Stimulated activated naive CD8-positive, alpha-beta T cell treated with anti-CD3 and anti-CD28 coated beads, Interleukin-15, Interleukin-2, amounts not matched to agents 100 ng/mL and 50 ng/mL, for 24 hours (primary cell): ENCODE results near the gene SETD3.

Source experiments
- H3K27ac Mint-ChIP-seq: one replicate; pipeline ENCODE4 v1.8.0; 2021; ENCODE audit warnings: mild to moderate bottlenecking, mixed read lengths
- H3K27me3 Mint-ChIP-seq: one replicate; pipeline ENCODE4 v1.8.0; 2021; ENCODE audit warnings: mixed read lengths
- H3K36me3 Mint-ChIP-seq: one replicate; pipeline ENCODE4 v1.8.0; 2021; ENCODE audit warnings: low read depth, mixed read lengths
- H3K4me1 Mint-ChIP-seq: one replicate; pipeline ENCODE4 v1.8.0; 2021; ENCODE audit warnings: low read depth, mixed read lengths
- H3K4me3 Mint-ChIP-seq: one replicate; pipeline ENCODE4 v1.8.0; 2021; ENCODE audit warnings: mild to moderate bottlenecking, mixed read lengths
- H3K9me3 Mint-ChIP-seq: one replicate; pipeline ENCODE4 v1.8.0; 2021; ENCODE audit warnings: mixed read lengths

The SETD3 gene

GRCh38 chr14:99380991-99381687 is 99.5 kb downstream of the SETD3 start:
- Mint-ChIP-seq H3K4me1 (peaks cover 7% of the 10 kb centered on the region), H3K4me3 (no peak overlapping the region), H3K27ac (no peak overlapping the region), H3K36me3 (no peaks in the 10 kb centered on the region), H3K9me3 (no peaks in the 10 kb centered on the region), H3K27me3 (peaks cover 32% of the 10 kb centered on the region)

- Mint-ChIP-seq H3K4me1 (peaks cover 7% of the 10 kb centered on the region), H3K27ac (no peak overlapping the region), H3K36me3 (no peaks in the 10 kb centered on the region), H3K4me3 (no peak overlapping the region), H3K27me3 (peaks cover 36% of the 10 kb centered on the region), H3K9me3 (no peaks in the 10 kb centered on the region)
These were observed 100.3 kb downstream of the SETD3 start for GRCh38 chr14:99380402-99380801.

GRCh38 chr14:99378782-99379214 is 101.9 kb downstream of the SETD3 start:
- H3K4me1 Mint-ChIP-seq, result peaks cover 7% of the 10 kb centered on the region
- no peaks in the 10 kb centered on the region for H3K9me3 Mint-ChIP-seq
- no peak overlapping the region for H3K4me3 Mint-ChIP-seq
- H3K27ac Mint-ChIP-seq, result no peak overlapping the region
- peaks cover 34% of the 10 kb centered on the region for H3K27me3 Mint-ChIP-seq
- H3K36me3 Mint-ChIP-seq, result no peaks in the 10 kb centered on the region

- H3K36me3 Mint-ChIP-seq, result no peaks in the 10 kb centered on the region
- H3K27me3 Mint-ChIP-seq, result peaks cover 36% of the 10 kb centered on the region
- no peaks in the 10 kb centered on the region for H3K9me3 Mint-ChIP-seq
- H3K4me3 Mint-ChIP-seq, result no peak overlapping the region
- no peak overlapping the region for H3K27ac Mint-ChIP-seq
- peaks cover 7% of the 10 kb centered on the region for H3K4me1 Mint-ChIP-seq
These were observed 102.7 kb downstream of the SETD3 start for GRCh38 chr14:99377951-99378350.

GRCh38 chr14:99374964-99375363 is 105.7 kb downstream of the SETD3 start:
- Mint-ChIP-seq H3K9me3 (no peaks in the 10 kb centered on the region), H3K27me3 (peaks cover 24% of the 10 kb centered on the region), H3K36me3 (no peaks in the 10 kb centered on the region), H3K27ac (no peak overlapping the region), H3K4me1 (no peaks in the 10 kb centered on the region), H3K4me3 (no peak overlapping the region)

- Mint-ChIP-seq H3K27me3 (no peaks in the 10 kb centered on the region), H3K4me1 (no peaks in the 10 kb centered on the region), H3K4me3 (no peak overlapping the region), H3K27ac (no peak overlapping the region), H3K36me3 (no peaks in the 10 kb centered on the region), H3K9me3 (no peaks in the 10 kb centered on the region)
These were observed 116.9 kb downstream of the SETD3 start for GRCh38 chr14:99363616-99364290.

GRCh38 chr14:99363051-99363450 is 117.6 kb downstream of the SETD3 start:
- H3K27ac Mint-ChIP-seq, result no peak overlapping the region
- H3K36me3 Mint-ChIP-seq, result no peaks in the 10 kb centered on the region
- no peaks in the 10 kb centered on the region for H3K4me1 Mint-ChIP-seq
- H3K4me3 Mint-ChIP-seq, result no peak overlapping the region
- H3K9me3 Mint-ChIP-seq, result no peaks in the 10 kb centered on the region
- no peaks in the 10 kb centered on the region for H3K27me3 Mint-ChIP-seq

- Mint-ChIP-seq H3K4me1 (no peaks in the 10 kb centered on the region), H3K4me3 (no peak overlapping the region), H3K27me3 (no peaks in the 10 kb centered on the region), H3K36me3 (no peaks in the 10 kb centered on the region), H3K9me3 (no peaks in the 10 kb centered on the region), H3K27ac (no peak overlapping the region)
These were observed 119.0 kb downstream of the SETD3 start for GRCh38 chr14:99361596-99362215.

GRCh38 chr14:99360774-99361595 is 119.7 kb downstream of the SETD3 start:
- H3K4me3 Mint-ChIP-seq, result no peak overlapping the region
- no peaks in the 10 kb centered on the region for H3K9me3 Mint-ChIP-seq
- no peaks in the 10 kb centered on the region for H3K36me3 Mint-ChIP-seq
- no peak overlapping the region for H3K27ac Mint-ChIP-seq
- H3K4me1 Mint-ChIP-seq, result no peaks in the 10 kb centered on the region
- no peaks in the 10 kb centered on the region for H3K27me3 Mint-ChIP-seq

- Mint-ChIP-seq H3K27me3 (no peaks in the 10 kb centered on the region), H3K36me3 (no peaks in the 10 kb centered on the region), H3K27ac (no peak overlapping the region), H3K9me3 (no peaks in the 10 kb centered on the region), H3K4me3 (no peak overlapping the region), H3K4me1 (no peaks in the 10 kb centered on the region)
These were observed 120.8 kb downstream of the SETD3 start for GRCh38 chr14:99359906-99360305.

- H3K4me3 Mint-ChIP-seq, result no peak overlapping the region
- no peaks in the 10 kb centered on the region for H3K9me3 Mint-ChIP-seq
- H3K27ac Mint-ChIP-seq, result no peak overlapping the region
- no peaks in the 10 kb centered on the region for H3K4me1 Mint-ChIP-seq
- H3K27me3 Mint-ChIP-seq, result no peaks in the 10 kb centered on the region
- H3K36me3 Mint-ChIP-seq, result no peaks in the 10 kb centered on the region
These were observed 122.7 kb downstream of the SETD3 start for GRCh38 chr14:99357916-99358390.

GRCh38 chr14:99357151-99357915 is 123.3 kb downstream of the SETD3 start:
- Mint-ChIP-seq H3K4me3 (no peak overlapping the region), H3K27ac (no peak overlapping the region), H3K9me3 (no peaks in the 10 kb centered on the region), H3K4me1 (no peaks in the 10 kb centered on the region), H3K36me3 (no peaks in the 10 kb centered on the region), H3K27me3 (no peaks in the 10 kb centered on the region)

- no peaks in the 10 kb centered on the region for H3K9me3 Mint-ChIP-seq
- no peaks in the 10 kb centered on the region for H3K4me1 Mint-ChIP-seq
- no peak overlapping the region for H3K27ac Mint-ChIP-seq
- H3K36me3 Mint-ChIP-seq, result no peaks in the 10 kb centered on the region
- no peaks in the 10 kb centered on the region for H3K27me3 Mint-ChIP-seq
- H3K4me3 Mint-ChIP-seq, result no peak overlapping the region
These were observed 124.5 kb downstream of the SETD3 start for GRCh38 chr14:99356031-99356608.
